Stimulated activated CD4-positive, alpha-beta T cell treated with anti-CD3 and anti-CD28 coated beads, TNF-alpha, amount 100 ng/mL, for 24 hours (primary cell): Measurements from ENCODE around the gene GCSAM.
A peak's percentile ranks its signal among the peaks of the same experiment; 100 is the strongest.

ENCODE experiments used
- DNase-seq, 3 experiments: peaks; one replicate each; pipeline ENCODE4 v3.0.0-alpha.2; 2020; ENCODE audit warnings: low read depth in 3 of 3

Gene GCSAM

DNA sequence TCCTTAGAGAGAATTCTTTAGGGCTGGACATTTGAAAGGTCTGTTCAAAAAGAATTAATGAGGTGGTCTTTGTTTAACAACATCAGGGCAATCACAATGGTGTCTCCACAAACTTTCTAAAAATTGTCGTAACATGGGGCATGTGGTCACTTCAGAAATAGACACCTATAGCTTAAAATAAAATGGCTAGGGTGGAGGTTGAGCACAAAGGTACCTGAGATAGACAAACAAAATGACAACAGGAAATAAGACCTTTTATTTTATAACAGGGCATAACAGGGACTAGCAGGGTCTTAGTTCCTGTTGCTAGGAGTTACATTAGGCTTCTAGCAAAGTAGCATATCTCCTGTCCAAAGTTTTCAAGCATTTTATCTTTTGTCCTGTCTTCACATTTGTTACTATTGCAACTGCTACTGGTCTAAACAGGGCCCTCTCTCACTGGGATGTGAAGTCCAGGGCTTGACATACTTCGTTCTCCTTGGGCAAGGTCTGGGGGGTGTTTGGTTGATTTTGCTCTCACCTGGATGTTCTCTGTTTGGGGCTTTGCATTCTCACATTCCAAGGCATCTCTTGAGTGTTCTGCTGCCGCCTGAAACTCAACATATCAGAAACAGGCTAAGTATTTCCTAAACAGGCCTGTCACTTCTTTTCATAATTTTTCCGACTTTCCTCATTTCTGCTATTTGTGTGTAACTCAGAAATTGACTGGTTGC, 3.0 kb downstream of the GCSAM start:
- no peak for DNase-seq

DNA sequence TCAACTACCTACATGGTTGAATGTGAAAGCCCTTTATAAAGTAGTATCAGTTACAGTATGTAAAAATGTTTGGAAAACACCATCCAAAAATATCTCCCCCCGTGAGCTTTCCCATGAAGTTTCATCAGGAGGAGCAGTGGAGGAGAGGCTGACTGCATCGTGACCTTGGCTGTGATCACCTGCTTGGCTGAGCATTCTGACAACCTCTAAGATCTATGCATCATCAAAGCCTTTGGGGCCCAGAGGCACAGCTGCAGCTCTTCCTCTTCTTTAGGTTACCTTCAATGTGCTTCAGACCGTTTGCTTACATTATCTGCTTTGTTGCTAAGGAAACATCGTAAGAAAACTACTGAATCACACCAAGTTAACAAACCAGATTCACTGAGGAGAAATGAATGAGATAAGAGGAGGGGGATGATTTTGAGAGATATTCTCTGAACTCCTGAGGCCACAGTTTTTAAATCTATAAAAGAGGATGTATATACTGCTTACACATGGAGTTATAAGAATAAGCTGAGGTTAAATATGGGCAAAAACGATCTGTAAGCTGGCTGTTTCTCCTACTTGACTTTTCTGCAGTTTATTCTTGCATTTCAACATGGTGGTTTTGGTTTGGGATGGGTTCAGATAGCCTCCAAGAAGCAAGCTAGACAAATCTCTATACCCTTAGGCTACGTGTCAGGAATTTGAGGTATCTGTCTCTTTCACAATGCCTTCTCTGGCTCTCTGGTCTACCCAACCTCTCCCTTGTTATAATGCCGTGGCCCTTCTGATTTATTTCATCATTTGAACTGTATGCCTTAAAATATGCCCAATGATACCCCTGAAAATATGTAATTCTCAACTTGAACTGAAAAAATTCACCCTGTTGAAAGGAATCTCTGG, 4.0 kb downstream of the GCSAM start:
- peak in 1 of 3 experiments; percentile 27 for DNase-seq

DNA sequence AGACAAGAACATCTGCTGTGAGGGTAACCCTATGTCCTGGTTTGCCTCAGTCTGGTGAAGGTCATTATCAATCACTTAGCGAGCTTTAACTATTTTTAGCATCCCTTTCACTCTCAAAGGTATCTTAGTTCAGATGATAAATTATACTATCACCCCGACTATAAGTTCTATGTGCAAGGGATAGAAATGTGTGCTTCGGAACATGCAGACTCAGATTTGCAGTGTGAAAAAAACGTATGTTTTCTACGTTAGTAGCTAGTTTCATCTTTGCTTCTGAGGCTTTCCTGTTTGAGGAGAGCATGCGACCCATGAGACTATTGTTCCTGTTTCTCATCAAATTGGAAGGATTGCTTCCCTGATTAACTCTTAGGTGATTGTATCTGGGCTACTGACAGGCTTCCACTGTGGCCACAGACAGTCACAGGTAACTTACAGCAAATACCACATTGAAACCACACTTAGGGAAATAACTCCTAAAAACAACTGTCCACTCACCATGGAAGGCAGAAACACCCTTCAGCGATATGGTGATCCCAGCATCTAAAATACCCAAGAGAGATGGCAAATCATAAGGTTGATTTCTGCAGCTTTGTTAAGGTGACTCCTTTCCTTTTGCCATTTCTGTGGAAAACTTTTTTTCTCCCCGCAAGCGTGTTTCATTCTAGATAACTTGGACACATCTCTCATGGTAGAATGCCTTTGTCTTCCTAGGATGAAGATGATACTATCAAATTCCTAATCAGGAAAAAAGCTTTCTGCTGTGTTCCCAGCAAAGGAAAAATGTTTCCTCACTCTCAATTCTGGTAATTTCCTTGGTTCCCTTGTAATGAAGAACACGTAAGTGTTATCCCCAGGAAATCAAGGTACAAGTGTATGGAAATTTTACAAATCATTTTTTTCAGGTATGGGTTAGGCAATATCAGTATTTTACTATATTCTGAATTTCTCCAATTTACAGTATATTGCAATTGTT, 5.2 kb downstream of the GCSAM start:
- no peak for DNase-seq

DNA sequence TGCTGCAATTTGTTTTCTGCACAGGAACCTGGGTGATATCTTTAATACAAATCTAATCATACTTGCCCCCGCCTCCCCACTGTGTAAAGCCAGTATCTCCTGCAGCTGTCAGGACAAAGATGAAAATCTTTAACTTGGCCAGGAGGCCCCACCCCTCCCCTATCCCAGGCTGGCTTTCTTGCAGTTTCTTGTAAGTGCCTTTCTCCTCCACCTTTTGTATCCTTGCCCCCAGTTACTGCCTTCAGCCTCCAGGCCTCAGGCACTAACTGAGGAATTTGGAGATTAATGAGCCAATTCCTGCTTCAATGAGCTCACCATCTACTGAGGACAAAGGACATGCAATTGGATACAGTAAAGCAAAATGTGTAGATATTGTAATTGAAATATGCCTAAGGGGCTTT, 6.5 kb downstream of the GCSAM start:
- no peak for DNase-seq

DNA sequence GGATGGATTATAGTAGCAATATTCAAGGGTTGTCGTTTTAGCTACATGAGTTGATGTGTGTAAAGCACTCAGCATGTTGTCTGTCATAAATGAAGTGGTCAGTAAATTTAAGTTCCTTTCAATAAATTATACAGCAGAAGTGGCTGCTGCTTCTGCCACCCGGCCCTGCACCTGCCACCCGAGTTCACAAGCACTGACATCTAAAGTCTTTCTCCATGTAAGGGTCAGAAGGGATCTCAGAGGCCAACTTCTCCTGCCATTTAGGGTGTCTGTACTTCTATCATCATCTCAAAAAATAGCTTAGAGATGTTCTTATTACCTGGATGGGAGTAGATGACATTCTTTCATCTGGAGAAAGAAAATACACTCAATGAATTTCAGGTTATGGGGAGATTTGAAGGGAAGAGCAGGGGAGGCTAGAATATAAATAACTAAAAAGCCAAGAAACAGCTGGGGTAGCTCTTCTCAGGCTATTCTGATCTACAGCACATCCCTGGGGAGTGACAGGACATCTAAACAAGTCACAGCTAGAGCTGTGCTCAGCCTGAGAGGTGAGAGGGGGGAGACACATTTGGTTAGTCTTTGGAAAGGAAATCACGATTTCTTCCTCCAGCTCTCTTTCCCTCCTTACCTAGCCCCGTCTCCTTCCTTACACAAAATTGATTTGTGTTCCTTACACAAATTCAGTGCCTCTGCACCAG, 8.0 kb downstream of the GCSAM start:
- no peak for DNase-seq

DNA sequence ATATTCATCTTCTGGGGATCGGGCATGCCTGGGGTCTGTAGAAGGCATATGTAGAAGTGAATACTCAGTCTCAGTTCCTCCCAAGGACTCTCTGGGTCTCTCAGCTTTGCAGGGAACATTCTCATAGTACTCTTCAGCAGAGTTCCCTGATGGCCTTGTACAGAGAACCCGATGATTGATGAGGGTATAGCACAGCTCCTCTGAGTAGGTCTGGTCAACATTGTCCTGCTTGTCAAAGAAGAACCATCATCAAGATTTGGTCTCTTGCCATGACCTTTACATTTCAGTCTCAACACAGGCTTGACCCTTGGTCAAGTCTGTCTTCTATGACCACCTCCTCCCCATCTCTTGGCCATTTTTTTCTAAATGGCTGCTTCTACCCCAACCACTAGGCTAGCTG, 9.5 kb downstream of the GCSAM start:
- no peak for DNase-seq

DNA sequence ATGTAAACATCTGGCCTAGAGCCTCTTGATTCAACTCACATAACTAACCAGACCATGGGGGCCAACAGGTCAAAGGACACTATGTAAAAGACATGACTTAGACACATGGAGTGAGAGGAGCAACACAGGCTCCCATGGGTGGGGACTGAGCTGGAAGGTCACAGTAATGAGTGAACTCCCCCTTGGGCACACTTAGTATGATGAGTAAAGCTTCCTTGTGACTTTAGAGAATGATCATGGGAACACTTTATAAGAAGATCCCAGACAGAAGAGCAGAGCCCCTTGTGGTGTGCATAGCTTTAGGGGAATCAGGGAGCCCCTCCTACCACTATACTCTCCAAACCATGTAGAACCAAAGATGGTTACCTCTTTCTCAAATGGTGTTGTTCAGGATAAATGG, 10.2 kb downstream of the GCSAM start:
- DNase-seq: no peak

DNA sequence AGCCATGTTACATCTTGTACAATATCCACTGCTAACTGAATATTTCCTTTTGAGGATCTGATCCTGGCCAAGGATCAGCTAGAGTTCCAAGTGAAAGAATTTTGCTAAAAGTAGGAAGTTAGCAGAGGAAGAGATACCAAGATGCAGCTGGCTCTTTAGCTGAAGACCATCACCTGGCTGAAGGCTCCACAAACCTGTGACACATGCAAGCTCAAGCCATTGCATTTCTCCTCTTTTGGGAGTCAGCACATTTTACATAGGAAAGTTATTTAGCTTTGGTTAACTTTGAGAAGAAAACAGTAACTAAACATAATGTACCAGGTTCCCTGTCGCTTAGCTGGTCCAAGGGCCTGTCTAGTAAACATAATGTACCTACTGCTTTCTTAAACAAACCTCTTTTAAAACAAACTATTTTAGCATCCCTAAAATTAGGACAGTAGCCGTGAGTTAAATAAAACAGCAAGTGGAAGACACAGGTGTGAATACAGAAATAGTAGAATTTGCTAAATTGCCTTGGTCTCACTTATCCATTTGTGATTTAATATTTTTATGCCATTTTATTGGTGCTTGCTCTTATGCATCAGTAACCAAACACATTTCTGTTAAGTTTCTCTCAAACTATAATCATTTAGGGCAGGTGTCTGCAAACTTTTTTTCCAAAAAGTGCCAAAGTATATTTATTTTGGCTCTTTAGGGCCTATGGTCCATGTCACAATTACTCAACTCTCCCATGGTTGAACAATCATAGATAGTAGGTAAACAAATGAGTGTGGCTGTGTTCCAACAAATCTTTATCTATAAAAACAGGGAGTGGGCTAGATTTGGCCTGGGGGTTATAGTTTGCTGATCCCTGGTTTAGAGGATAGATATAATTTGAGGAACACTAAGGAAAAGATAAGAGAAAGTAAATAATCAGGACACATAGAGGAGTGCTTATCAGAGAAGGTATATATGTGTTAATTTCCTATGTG, 11.2 kb downstream of the GCSAM start:
- DNase-seq: no peak

DNA sequence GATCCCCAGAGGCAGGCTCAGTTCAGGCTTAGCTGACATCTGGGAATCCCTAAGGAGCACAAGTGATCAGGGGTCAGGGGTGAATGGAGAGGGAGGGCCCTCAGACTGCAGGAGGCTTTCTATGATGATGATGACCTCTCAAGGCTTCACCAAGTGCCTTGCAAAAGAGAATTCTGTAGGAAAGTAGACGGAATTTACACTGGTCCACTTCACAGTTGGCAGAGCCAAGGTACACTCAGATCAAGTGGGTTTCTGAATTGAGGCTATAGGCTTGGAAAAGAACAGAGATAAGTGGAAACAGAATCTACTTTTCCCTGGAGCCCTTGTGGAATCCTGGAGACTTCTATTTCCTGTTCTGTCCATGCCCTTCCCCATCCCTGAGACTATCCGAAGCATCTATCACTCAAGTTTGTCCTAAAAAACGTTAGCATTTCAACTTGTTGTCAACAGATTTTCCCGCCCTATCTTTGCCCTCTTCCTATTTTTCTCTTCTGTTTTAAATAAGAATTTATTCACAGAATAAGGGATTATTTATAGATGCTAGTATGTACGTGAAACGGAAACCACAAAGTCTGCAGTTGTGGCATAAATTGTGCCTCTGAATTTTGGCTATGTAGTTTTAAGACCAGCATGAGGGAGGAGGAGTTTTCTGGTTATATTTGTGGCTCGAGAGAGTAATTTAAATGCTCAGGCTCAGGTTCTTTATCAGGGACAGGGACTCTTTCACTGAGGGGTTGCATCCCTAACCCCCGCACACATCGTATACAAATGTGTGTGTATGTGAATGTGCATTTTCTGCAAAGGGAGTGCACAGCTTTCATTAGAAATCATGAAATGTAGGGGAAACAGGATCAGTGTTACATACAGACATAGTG, 12.8 kb downstream of the GCSAM start:
- no peak for DNase-seq

DNA sequence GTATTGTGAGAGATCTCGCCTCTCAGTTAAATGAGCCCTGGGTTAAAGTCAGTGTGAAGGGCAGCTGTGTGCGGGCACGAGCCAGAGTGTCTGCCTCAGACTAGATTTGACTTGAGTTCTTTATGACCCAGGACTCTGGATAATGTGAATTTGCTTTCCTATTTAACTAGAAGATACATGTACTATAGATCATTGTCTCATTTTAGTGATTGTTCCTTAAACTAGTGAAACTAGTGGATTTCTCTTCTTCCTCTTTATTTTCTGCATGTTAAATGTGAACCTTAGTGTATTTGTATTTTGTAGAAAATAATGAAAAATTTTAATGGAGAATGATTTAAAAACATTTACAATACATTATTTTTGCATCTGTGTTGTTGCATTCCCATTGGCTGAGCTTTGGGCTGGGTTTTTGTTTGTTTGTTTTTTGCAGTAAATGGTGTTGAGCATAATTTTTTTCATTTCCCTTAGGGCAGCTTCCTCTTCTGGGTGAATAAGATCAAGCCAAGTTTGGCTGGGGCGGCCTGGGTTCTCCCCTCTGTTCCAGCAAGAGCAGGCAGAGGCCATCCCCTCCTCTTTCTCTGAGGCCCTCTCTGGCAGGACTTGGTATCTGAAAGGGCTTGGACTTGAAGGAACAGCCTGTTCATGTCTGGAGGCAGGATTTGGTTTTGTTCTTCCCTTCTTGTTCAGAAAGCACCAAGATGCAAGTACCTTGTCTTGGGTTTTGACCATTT, 15.0 kb downstream of the GCSAM start:
- no peak for DNase-seq

DNA sequence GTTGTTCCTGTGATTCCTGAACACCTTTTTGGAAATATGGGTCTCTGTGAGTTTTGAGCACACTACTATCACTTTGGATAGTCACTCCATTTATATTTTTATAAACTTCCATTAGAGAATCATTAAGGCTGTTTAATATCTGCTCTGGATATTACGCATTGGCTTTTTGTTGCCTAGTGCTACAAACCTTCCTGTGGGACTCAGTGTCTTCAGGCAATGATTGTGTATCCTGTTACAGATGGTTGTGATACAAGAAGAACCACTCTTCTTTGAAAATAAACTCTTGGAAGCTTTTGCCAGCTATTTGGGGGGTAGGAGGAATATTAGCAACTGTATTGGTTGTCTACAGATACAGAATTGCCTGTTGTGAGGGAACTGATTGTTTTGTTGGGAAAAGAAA, 15.6 kb downstream of the GCSAM start:
- no peak for DNase-seq

DNA sequence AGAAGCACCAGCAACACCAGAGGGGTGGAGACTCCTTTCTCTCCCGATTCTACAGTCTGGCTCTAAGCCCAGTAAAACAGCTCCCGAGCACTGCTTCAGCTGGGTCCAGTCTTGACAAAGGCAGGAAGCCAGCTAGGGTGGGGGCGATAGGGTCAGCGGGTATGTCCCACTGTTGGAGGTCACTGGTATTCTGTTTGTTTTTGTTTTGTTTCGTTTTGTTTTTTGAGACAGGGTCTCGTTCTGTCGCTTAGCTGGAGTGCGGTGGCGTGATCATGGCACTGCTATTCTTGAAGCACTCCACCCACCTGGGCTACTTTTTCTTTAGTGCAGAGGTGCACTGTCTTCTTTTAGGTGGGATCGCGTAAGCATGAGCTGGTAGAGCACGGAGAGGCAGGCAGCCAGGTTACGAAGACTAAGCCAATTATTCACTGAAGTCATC, 16.3 kb downstream of the GCSAM start:
- DNase-seq: no peak

DNA sequence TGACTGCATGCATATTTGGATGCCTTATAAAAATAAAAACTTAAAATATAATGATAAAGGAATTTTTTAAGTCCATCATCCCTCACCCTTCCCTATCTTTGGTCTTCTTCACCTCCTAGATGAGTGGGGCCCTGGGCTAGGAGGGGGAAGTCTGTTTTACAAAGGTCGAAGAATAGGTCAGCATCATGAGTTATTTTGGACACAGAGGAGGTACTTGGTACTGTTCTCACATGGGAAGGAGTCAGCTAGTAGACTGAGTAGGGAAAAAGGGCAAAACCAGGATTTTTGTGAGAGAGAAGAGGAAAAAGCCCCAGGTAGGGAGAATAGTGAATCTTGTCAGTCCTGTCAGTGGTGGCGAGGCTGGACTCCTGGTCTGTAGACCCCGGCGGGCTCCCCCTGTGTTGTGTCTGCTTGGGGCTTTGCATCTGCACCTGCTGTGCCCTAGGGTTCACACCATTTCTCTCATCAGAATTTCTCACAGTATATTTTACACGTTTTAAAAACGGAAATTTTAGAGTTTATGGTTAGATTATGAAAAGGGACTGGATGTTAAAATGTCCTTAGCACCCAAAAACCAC, 17.2 kb downstream of the GCSAM start:
- DNase-seq: no peak

DNA sequence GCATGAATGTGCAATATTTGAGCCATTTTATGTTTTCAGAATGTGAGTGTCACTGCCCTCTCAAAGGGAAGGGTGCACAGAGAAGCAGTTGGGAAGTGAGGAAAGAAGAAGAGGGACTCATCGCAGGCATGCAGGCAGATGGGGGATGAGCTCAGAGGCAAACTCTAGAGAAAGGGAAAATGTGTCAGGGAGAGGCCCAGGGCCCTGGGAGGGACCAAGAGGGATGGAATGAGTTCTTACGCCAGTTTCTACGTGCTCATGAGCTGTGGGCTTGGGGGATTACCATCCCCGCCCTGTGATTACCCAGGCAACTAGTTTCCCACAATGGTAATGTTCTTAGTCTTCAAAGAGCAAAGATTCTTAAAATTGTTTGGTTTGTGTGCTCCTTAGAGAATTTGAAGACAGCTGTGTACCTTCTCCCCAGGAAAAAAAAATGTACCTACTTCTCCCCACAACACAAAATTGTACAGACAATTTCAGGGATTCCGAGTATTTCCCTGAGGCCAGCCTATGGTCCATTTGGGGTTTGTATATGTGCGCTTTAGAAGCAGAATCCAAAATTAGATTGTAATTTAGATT, 17.8 kb downstream of the GCSAM start:
- DNase-seq: no peak

DNA sequence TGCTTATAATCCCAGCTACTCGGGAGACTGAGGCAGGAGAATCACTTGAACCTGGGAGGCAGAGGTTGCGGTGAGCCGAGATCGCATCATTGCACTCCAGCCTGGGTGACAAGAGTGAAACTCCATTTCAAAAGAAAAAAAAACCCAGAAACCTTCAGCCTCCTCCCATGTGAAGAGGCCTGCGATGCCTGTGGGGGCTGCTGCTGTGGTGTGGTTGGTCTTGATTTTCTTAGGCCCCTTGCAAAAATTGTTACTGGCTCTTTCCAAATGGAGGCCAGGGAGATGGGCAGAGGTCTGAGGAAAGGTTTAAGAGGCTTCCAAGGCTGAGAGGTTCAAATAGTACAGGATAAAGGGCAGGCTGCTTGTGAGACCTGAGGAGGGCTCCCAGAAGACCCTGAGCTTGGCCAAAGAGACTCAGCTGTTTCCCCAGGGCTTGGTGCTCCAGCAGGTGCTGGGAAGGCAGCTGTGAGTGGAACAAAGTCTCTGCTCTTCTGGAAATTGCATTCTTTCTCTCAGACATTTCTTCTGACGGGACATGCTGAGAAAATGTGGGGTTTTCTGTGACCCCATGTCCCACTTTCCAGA, 18.4 kb downstream of the GCSAM start:
- DNase-seq: no peak

DNA sequence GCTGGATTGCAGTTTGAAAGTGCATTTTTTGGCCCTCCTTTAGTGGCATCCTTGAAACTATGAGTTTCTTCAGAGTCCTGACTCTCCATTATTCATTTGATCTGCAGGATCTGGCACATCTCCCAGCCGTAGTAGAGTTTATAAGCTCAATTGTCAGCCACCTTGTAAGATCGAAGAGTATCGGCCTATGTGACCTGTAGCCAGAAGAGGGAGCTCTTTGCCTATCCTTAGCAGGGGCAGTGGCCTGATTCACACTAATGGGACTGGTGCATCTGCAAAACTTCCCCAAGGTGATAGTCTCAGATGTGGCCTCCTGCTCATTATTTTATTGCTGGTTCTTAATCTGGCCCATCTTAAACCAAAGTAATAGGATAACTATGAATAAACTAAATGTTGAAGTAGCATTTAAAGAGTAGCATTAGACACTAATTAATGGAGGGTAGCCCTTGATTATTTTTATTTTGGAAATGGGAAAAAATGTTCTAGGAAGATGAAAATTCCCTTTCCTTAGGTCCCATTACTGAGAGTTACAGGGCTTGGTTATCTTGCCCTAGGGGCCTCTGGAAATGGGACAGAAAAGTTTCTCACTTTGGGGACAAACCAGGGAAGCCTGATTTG, 21.2 kb downstream of the GCSAM start:
- DNase-seq: peak; percentile 33 to 39 (median 36)

DNA sequence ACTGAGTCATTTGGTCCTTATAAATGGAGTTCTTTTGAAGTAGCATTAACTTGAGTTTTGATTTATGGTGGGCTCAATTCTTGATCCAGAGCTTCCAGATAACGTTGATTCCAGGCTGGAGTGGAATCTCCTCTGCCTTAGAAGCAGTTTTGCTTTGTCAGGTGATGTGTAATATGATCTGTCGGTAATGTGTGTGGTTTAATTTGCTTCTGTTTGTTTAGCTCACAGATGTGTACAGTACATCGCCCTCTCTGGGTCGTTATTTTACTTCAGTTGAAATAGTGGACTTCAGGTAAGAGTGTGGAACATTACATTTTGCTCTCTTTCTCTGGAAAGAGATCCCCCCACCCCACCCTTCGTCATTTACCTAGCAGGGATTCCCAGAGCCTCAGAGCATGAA, 23.7 kb downstream of the GCSAM start:
- no peak for DNase-seq
